Suppressor macrophage (primary cell): ENCODE data around the gene TNFSF13B.
"Not testable (repeated sequence)": the region's sequence is repeated elsewhere in the genome, so short reads cannot be mapped to it uniquely, and the experiment has no call there.

ENCODE experiments used
- DNase-seq, 4 experiments: peaks; one replicate each; pipeline ENCODE4 v3.0.0-alpha.2; 2020 to 2022

TNFSF13B gene

GRCh38 chr13:108281901-108282300 is 12.4 kb downstream of the TNFSF13B start:
- DNase-seq, result peak in 2 of 4 experiments; percentile 60 to 61

GRCh38 chr13:108283110-108283509 is 13.6 kb downstream of the TNFSF13B start:
- no peak for DNase-seq

GRCh38 chr13:108288741-108289140 is 19.2 kb downstream of the TNFSF13B start:
- DNase-seq, result no peak

GRCh38 chr13:108289819-108290218 is 20.3 kb downstream of the TNFSF13B start:
- no peak for DNase-seq

GRCh38 chr13:108297114-108297513 is 27.6 kb downstream of the TNFSF13B start:
- no peak for DNase-seq

GRCh38 chr13:108302279-108302678 is 32.8 kb downstream of the TNFSF13B start:
- no peak for DNase-seq

GRCh38 chr13:108304170-108305016 is 34.9 kb downstream of the TNFSF13B start:
- DNase-seq, result peak in 2 of 4 experiments; percentile 54 to 60

- no peak for DNase-seq
These were observed 36.1 kb downstream of the TNFSF13B start for GRCh38 chr13:108305655-108306054.

- no peak for DNase-seq
These were observed 37.3 kb downstream of the TNFSF13B start for GRCh38 chr13:108306860-108307259.

GRCh38 chr13:108311596-108311995 is 42.1 kb downstream of the TNFSF13B start:
- DNase-seq, result not testable (repeated sequence)

GRCh38 chr13:108313382-108313781 is 43.9 kb downstream of the TNFSF13B start:
- DNase-seq, result peak in 2 of 4 experiments; percentile 14 to 19

GRCh38 chr13:108315273-108315672 is 45.8 kb downstream of the TNFSF13B start:
- no peak for DNase-seq

GRCh38 chr13:108315991-108316390 is 46.5 kb downstream of the TNFSF13B start:
- DNase-seq, result no peak

- DNase-seq, result no peak
These were observed 46.9 kb downstream of the TNFSF13B start for GRCh38 chr13:108316413-108316812.

- peak; percentile 21 to 82 (median 52) for DNase-seq
These were observed 52.8 kb downstream of the TNFSF13B start for GRCh38 chr13:108322206-108322824.

GRCh38 chr13:108323031-108323430 is 53.5 kb downstream of the TNFSF13B start:
- DNase-seq, result peak; percentile 17 to 59 (median 43)

GRCh38 chr13:108325863-108326262 is 56.3 kb downstream of the TNFSF13B start:
- DNase-seq, result no peak

- DNase-seq, result peak; percentile 54 to 79 (median 68)
These were observed 56.8 kb downstream of the TNFSF13B start for GRCh38 chr13:108326309-108326708.

- DNase-seq, result no peak
These were observed 59.3 kb downstream of the TNFSF13B start for GRCh38 chr13:108328848-108329247.

GRCh38 chr13:108332791-108333190 is 63.3 kb downstream of the TNFSF13B start:
- DNase-seq, result no peak

- DNase-seq, result peak; percentile 35 to 71 (median 60)
These were observed 73.1 kb downstream of the TNFSF13B start for GRCh38 chr13:108342369-108343289.

- no peak for DNase-seq
These were observed 75.5 kb downstream of the TNFSF13B start for GRCh38 chr13:108345016-108345415.

GRCh38 chr13:108346376-108346775 is 76.9 kb downstream of the TNFSF13B start:
- DNase-seq, result no peak
